Naive B cell (primary cell): ENCODE measurements around the gene UBL4A. TPM values are rescaled to one million over a fixed set of nuclear protein-coding genes. Genes with fewer than 3 reads are reported as not detected.
"Not testable (repeated sequence)": the region's sequence is repeated elsewhere in the genome, so short reads cannot be mapped to it uniquely, and the experiment has no call there.

ENCODE experiments used
- ATAC-seq, 2 donors: fragments of 150-1000 bp; cut with Tn5 transposase; 2 replicates each; pipeline ENCODE4 v1.10.0; 2021; ENCODE audit warnings: low read depth in 2 of 2, mild to moderate bottlenecking in 2 of 2, moderate library complexity in 2 of 2
- DNase-seq: peaks from one replicate; pipeline ENCODE4 v3.0.0; 2022
- H3K27ac Mint-ChIP-seq, 6 donors: one replicate each; pipeline ENCODE4 v1.8.0; 2020 to 2022; ENCODE audit warnings: mild to moderate bottlenecking in 6 of 6, mixed read lengths in 6 of 6, moderate library complexity in 5 of 6, inconsistent platforms in 2 of 6
- H3K27me3 Mint-ChIP-seq, 3 donors: one replicate each; pipeline ENCODE4 v1.8.0; 2021 to 2022; ENCODE audit warnings: mixed read lengths in 3 of 3, mild to moderate bottlenecking in 1 of 3
- H3K36me3 Mint-ChIP-seq, 2 donors: one replicate each; pipeline ENCODE4 v1.8.0; 2020 to 2022; ENCODE audit warnings: mixed read lengths in 2 of 2, inconsistent platforms in 1 of 2, mild to moderate bottlenecking in 1 of 2
- H3K4me1 Mint-ChIP-seq, 3 donors: one replicate each; pipeline ENCODE4 v1.8.0; 2020 to 2022; ENCODE audit warnings: mixed read lengths in 3 of 3, inconsistent platforms in 1 of 3, mild to moderate bottlenecking in 1 of 3, moderate library complexity in 1 of 3
- H3K4me3 Mint-ChIP-seq, 8 donors: one replicate each; pipeline ENCODE4 v1.8.0; 2020 to 2022; ENCODE audit warnings: mild to moderate bottlenecking in 8 of 8, mixed read lengths in 8 of 8, moderate library complexity in 8 of 8, inconsistent platforms in 2 of 8
- H3K9me3 Mint-ChIP-seq, 7 donors: one replicate each; pipeline ENCODE4 v1.8.0; 2020 to 2022; ENCODE audit warnings: mixed read lengths in 7 of 7, mild to moderate bottlenecking in 5 of 7, inconsistent platforms in 2 of 7, moderate library complexity in 1 of 7
- polyA plus RNA-seq, 6 donors: library from polyadenylated mRNA; unstranded; fragments of 300-500 nt; fragmentation: Illumina TruSeq; gene quantifications; one replicate each; pipeline ENCODE4 v1.2.3, GENCODE V29; 2021; ENCODE audit warnings: low read depth in 6 of 6

Gene UBL4A
- polyA plus RNA-seq, 6 donors from 2014 or later, result 18.7 to 39.4 (median 33.0) TPM

DNA sequence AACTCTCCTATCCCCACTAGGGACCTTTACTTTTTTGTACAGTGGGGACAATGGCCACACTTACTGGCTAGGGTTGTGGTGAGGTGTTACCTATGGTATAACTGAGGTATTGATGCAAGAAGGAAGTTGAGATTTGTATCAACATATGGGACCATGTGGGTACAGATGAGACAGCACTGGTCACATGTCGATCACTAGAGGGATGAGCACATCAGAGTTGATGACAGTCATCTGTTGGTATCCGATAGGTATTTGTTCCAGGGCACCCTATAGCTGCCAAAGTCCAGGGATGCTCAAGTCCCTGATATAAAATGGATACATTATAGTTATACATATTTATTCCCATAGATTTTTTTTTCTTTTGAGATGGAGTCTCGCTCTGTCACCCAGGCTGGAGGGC, 16.6 kb upstream of the UBL4A start:
- Mint-ChIP-seq H3K9me3 (peaks cover 0 to 2% (median 0%) of the 10 kb centered on the region in 7 donors), H3K36me3 (no peaks in the 10 kb centered on the region), H3K4me1 (no peaks in the 10 kb centered on the region), H3K27me3 (no peaks in the 10 kb centered on the region), H3K27ac (peak overlapping the region in 1 of 6 donors; percentile 36), H3K4me3 (no peak overlapping the region)
- DNase-seq, result no peak
- ATAC-seq, result no peak

DNA sequence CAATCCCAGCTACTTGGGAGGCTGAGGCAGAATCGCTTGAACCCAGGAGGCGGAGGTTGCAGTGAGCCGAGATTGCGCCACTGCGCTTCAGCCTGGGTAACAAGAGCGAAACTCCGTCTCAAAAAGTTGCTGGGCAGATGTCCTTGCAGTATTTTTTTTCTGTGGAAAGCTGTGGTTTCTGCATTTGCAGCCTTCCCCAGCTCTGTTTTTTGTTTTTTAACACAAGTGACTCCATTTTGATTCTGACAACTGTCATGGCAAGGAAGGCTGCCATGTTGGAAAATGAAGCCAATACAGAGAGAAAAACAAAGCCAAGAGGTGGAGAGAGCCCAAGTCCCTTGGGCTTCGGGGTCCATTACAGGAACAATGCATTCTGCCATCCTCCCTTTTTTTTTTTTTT, 15.7 kb upstream of the UBL4A start:
- Mint-ChIP-seq H3K9me3 (peaks cover 0 to 2% (median 0%) of the 10 kb centered on the region in 7 donors), H3K36me3 (no peaks in the 10 kb centered on the region), H3K4me3 (no peak overlapping the region), H3K27ac (no peak overlapping the region), H3K4me1 (no peaks in the 10 kb centered on the region), H3K27me3 (no peaks in the 10 kb centered on the region)
- DNase-seq (no peak), ATAC-seq (no peak)

DNA sequence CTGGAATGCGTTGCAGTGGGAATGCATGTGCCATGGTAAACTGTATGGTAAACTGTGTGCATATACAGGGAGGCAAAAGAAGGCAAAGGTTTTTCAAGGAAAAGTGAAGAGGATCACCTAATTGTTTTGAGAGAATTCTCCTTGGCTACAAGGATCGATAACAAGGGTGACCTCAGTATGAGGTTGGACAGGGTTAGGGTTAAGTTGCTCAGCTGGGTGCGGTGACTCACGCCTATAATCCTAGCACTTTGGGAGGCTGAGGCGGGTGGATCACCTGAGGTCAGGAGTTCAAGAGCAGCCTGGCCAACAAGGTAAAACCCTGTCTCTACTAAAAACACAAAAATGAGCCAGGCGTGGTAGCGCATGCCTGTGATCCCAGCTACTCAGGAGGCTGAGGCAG, 15.0 kb upstream of the UBL4A start:
- H3K9me3 Mint-ChIP-seq, H3K27me3 Mint-ChIP-seq, H3K36me3 Mint-ChIP-seq, H3K4me1 Mint-ChIP-seq, ATAC-seq, H3K4me3 Mint-ChIP-seq, DNase-seq: not testable (repeated sequence)
- peak overlapping the region in 1 of 6 donors; percentile 14 for H3K27ac Mint-ChIP-seq

DNA sequence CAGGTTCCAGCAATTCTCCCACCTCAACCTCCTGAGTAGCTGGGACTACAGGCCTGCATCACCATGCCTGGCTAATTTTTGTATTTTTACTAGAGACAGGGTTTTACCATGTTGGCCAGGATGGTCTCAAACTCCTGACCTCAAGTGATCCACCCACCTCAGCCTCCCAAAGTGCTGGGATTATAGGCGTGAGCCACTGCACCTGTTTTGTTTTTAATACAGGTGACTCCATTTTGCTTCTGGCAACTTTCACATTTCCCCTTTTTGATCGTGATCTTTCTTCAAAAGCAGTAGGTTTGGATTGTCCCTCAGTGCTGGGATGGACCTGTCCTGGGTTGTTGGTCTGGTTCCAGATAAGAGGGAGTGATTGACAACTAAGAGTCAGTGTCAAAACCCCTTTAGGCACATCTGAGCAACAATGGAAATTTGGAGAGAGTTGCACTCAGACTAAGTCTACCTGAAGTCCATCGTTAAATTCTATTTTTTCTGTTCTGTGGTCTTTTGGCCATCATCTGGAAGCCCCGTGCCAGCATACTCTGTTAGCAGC, 10.2 kb upstream of the UBL4A start:
- not testable (repeated sequence) for H3K36me3 Mint-ChIP-seq, DNase-seq, H3K27ac Mint-ChIP-seq, ATAC-seq, H3K27me3 Mint-ChIP-seq, H3K4me1 Mint-ChIP-seq, H3K9me3 Mint-ChIP-seq
- H3K4me3 Mint-ChIP-seq, result peak overlapping the region in 1 of 8 donors; percentile 29

DNA sequence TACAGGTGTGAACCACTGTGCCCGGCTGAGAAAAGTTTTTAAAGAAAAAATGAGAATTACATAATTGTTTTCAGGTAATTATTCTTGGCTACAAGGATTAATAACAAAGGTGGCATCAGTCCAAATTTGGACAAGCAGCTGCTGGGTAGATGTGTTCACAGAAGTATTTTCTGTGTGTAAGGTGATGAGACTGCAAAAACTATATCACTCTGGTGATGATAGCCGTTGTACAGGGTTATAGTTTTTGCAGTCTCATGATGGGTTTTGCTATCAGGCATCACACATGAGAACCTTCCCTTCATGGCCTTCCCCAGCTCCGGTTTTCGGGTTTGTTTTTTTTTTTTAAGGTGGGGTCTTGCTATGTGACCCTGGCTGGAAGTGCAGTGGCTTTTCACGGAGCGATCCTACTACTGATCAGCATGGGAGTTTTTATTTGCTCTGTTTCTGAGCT, 9.1 kb upstream of the UBL4A start:
- Mint-ChIP-seq H3K4me3 (no peak overlapping the region), H3K27me3 (no peaks in the 10 kb centered on the region), H3K36me3 (no peaks in the 10 kb centered on the region), H3K4me1 (peaks cover 4 to 8% (median 7%) of the 10 kb centered on the region in 3 donors), H3K9me3 (peaks cover 0 to 3% (median 0%) of the 10 kb centered on the region in 7 donors), H3K27ac (no peak overlapping the region)
- ATAC-seq (no peak), DNase-seq (no peak)

DNA sequence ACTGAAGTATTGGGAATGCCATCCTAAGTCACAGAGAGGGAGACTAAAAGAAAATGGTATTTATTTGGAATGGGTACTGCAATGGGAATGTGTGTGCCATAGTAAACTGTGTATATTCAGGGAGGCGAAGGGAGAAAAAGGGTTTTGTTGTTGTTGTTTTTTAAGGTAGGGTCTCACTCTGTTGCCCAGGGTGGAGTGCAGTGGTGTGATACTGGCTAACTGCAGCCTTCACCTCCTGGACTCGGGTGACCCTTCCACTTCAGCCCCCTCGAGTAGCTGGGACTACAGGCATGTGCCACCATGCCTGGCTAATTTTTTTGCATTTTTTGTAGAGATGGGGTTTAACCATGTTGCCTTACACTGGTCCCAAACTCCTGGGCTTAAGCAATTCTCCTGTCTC, 8.3 kb upstream of the UBL4A start:
- DNase-seq, result no peak
- Mint-ChIP-seq H3K9me3 (peaks cover 0 to 3% (median 0%) of the 10 kb centered on the region in 7 donors), H3K36me3 (no peaks in the 10 kb centered on the region), H3K27ac (peak overlapping the region in 2 of 6 donors; percentile 59 to 88), H3K4me1 (peaks cover 7 to 9% (median 9%) of the 10 kb centered on the region in 3 donors), H3K27me3 (no peaks in the 10 kb centered on the region), H3K4me3 (no peak overlapping the region)
- ATAC-seq, result no peak

DNA sequence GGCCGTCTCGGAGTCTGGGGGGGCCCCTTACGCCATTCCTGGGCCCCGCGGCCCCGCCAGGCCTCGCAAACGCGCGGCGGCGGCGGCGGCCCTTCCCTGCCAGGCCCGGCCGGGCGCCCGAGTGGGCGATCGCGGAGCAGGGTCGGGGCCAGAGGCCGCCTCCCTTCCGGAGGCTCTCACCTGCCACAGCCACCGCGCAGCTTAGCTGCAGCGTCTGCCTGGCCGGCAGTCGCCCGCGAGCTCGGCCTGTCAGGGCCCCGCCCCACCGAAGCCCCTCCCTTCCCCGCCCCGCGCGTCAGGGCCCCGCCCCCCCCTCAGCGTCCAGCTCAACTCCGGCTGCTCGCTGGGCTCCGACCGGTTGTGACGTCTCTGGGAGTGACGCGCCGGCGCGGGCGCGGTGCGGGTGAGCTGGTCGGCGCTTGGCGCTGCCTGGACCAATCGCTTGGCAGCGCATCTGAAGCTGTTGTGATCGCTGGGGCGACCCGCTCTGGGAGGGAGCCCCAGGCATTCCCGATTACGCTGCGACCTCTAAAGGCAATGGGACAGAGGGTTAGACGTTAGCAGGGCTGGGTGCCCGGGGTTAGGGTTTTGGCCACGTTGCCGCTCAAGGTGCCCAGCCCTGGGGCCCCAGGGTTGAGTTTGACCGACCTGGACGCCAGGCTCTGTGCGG, 4.1 kb upstream of the UBL4A start, which contains the start of gene SLC10A3:
Gene SLC10A3, minus strand, starts transcription at position 216 of the 670 bp plus-strand sequence. CDS start 1,689 bp downstream, outside the sequence.
- H3K27me3 Mint-ChIP-seq, result no peaks in the 10 kb centered on the region
- no peaks in the 10 kb centered on the region for H3K36me3 Mint-ChIP-seq
- H3K4me3 Mint-ChIP-seq, result peak within 1 kb of the TSS; percentile 83 to 94 (median 92)
- H3K9me3 Mint-ChIP-seq, result peaks cover 0 to 3% (median 0%) of the 10 kb centered on the region in 7 donors
- DNase-seq (peak; percentile 84), ATAC-seq (peak; percentile 84 to 86)
- H3K27ac Mint-ChIP-seq, result peak within 1 kb of the TSS; percentile 84 to 97 (median 95)
- H3K4me1 Mint-ChIP-seq, result peaks cover 18 to 29% (median 21%) of the 10 kb centered on the region in 3 donors

DNA sequence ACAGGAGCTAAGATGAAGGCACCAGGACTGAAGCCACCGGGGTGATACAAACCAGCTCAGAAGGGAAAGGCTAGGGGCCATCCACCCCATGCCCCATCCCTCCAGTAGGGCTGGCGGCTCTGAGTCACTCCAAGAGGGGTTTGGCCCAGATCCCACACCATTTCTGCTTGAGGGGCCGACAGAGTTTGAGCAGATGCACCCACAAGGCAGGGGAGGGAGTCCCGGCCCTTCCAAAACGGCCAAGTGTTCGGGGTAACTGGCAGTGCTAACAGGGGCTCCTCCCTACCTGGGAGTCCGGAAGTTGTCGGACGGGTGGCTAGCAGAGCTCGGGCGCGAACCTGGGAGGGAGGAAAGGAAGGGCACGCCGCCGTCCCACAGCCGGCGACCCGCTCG, 3.6 kb upstream of the UBL4A start:
- DNase-seq, result no peak
- no peaks in the 10 kb centered on the region for H3K27me3 Mint-ChIP-seq
- ATAC-seq, result peak in 1 of 2 donors; percentile 4
- H3K36me3 Mint-ChIP-seq, result no peaks in the 10 kb centered on the region
- H3K4me3 Mint-ChIP-seq, result peak overlapping the region; percentile 83 to 94 (median 90)
- peak overlapping the region in 5 of 6 donors; percentile 63 to 95 (median 84) for H3K27ac Mint-ChIP-seq
- H3K9me3 Mint-ChIP-seq, result peaks cover 0 to 3% (median 0%) of the 10 kb centered on the region in 7 donors
- peaks cover 18 to 31% (median 21%) of the 10 kb centered on the region in 3 donors for H3K4me1 Mint-ChIP-seq

DNA sequence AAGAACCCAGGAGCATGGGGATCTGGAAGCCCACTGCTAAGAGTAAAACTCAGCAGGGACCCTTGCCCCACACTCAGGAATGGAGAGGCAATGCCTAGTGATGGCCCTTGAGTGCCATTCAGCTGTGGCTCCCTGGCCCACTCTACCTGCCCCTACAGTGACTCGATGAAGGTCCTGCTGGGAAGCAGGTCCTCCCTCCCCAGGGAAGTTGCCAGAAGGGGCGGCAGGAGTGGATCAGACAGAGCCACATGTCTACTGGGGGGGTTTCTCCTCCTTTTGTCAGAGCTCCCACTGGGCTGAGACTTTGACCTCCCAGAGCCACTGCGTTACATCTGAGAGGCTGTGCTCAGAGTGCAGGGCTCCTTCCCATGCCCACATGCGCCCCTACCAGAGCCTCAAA, 2.8 kb upstream of the UBL4A start:
- Mint-ChIP-seq H3K36me3 (no peaks in the 10 kb centered on the region), H3K4me1 (peaks cover 18 to 31% (median 21%) of the 10 kb centered on the region in 3 donors), H3K9me3 (peaks cover 0 to 3% (median 0%) of the 10 kb centered on the region in 7 donors), H3K4me3 (peak overlapping the region; percentile 35 to 94 (median 87)), H3K27me3 (no peaks in the 10 kb centered on the region), H3K27ac (peak overlapping the region in 3 of 6 donors; percentile 32 to 84 (median 69))
- no peak for DNase-seq
- ATAC-seq, result no peak

DNA sequence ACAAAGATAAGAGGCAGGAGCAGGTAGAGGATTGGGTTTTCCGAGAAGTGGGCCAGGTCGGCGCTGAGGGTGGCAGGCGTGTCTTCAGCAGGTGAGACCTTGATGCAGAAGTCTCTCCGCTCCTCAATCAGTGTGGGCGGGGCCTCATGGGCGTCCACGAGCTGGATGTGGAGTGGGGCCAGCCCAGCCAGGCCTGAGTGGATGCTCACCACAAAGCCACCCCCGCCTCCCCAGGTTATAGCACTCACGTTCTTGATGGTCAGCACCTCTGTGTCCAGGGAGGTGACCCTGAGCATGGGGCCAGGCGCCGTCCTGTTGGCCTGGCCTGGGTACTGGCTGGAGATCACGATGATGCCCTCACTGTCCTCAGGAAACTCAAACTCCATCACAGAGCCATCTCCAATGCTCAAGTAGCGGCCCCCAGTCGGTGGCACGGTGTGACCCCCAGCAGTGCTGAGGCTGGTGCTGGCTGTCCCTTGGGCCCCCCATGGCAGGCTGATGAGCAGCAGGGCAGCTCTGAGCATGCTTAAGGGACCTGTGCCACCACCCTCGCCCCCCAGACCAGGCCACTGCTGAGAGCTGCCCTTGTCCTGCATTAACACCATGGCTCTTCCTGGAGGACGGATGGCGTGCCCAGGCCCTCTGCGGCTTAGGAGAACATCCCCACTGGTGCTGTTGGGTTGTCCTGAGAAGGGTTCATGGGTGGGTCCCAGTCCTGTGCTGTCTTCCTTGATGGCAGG, 2.1 kb upstream of the UBL4A start:
- Mint-ChIP-seq H3K4me3 (peak overlapping the region; percentile 47 to 93 (median 86)), H3K36me3 (no peaks in the 10 kb centered on the region), H3K9me3 (peaks cover 0 to 3% (median 0%) of the 10 kb centered on the region in 7 donors), H3K27me3 (no peaks in the 10 kb centered on the region), H3K27ac (peak overlapping the region in 2 of 6 donors; percentile 19 to 20), H3K4me1 (peaks cover 18 to 31% (median 21%) of the 10 kb centered on the region in 3 donors)
- DNase-seq (no peak), ATAC-seq (no peak)

DNA sequence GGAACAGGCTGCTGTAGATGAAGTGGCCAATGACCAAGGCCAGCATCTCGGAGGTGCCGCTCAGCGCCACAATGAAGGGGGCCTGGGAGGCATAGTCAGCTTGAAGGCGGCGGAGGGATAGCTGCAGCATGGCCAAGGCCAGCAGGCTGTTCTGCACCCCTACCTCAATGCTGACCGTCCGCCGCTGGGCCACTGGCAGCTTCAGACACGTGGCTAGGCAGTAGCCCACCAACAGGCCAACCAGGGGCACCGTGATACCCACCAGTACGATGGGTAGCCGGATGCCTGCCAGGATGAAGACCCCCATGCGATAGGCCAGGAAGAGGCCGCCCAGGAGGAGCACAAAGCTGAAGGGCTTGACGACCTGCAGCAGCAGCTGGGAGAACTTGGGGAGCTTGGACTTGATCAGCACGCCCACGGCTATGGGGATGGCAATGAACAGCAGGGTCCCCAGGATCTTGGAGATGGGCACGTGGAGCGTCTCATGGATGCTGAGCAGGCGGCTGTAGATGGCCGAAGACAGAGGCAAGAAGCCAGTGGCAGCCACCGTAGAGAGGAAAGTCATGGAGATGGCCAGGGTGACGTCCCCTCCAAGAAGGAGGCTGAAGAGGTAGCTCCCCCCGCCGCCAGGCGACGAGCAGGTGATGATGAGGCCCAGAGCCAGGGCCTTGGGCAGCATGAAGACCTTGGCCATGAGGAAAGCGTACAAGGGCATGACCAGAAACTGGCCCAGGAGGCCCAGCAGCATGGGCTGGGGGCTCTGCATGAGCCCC, 1.3 kb upstream of the UBL4A start:
- Mint-ChIP-seq H3K4me1 (peaks cover 21 to 33% (median 22%) of the 10 kb centered on the region in 3 donors), H3K4me3 (peak overlapping the region; percentile 48 to 91 (median 80)), H3K9me3 (peaks cover 0 to 3% (median 0%) of the 10 kb centered on the region in 7 donors), H3K36me3 (no peaks in the 10 kb centered on the region), H3K27me3 (no peaks in the 10 kb centered on the region), H3K27ac (peak overlapping the region in 3 of 6 donors; percentile 20 to 90 (median 62))
- ATAC-seq (no peak), DNase-seq (no peak)

DNA sequence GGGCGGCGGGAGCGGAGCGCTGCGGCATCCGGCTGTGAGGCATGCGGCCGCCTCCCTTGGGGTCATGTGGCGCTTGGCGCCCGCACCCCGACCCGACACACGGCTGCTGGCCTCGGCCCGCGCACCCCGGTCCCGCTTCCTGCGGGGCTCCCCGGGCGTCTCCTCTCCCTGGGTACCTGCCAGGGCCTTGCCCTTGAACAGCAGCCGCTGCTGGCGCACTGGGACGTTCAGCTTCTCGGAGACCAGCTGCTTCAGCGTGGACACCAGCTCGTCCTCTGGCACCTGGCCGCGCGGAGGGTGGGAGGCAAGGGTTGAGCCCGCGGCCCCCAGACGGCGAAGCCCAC, 391 bp downstream of the UBL4A start:
- Mint-ChIP-seq H3K4me1 (peaks cover 25 to 36% (median 25%) of the 10 kb centered on the region in 3 donors), H3K27ac (no peak overlapping the region), H3K4me3 (peak overlapping the region in 3 of 8 donors; percentile 58 to 73 (median 67)), H3K36me3 (no peaks in the 10 kb centered on the region), H3K9me3 (peaks cover 0 to 1% (median 0%) of the 10 kb centered on the region in 7 donors), H3K27me3 (no peaks in the 10 kb centered on the region)
- ATAC-seq (no peak), DNase-seq (peak; percentile 33)
